ENCODE data around the gene AKNAD1. TPM values are rescaled to one million over a fixed set of nuclear protein-coding genes. Genes with fewer than 3 reads are reported as not detected.

Gene AKNAD1
- polyA plus RNA-seq, 1 donor (not counting 4 experiments of a cell fraction or from before 2014, with no cell fraction given) = 6.9 TPM

- Histone ChIP-seq H3K4me1 (ENCODE audit: control insufficient read depth, extremely low read depth, insufficient read depth, low read length) (peaks cover 4% of the 10 kb centered on the region), H3K4me2 (ENCODE audit: control insufficient read depth, extremely low read depth, insufficient read depth, low read depth, low read length) (no peak overlapping the region), H3K9me3 (ENCODE audit: control insufficient read depth, low read depth, low read length) (no peaks in the 10 kb centered on the region), H3K36me3 (ENCODE audit: control insufficient read depth in 2 of 2, extremely low read depth in 1 of 2, insufficient read depth in 2 of 2, low read length in 2 of 2) (peaks cover 3 to 10% of the 10 kb centered on the region in 2 experiments), H3K27ac (ENCODE audit: control insufficient read depth, insufficient read depth, low read length) (no peak overlapping the region), H3K79me2 (ENCODE audit: control insufficient read depth, insufficient read depth, low read length) (no peaks in the 10 kb centered on the region), H3K9ac (ENCODE audit: control insufficient read depth, extremely low read depth, insufficient read depth, low read length) (no peak overlapping the region), H3K9me1 (ENCODE audit: control insufficient read depth, extremely low read depth, insufficient read depth, low read length) (no peaks in the 10 kb centered on the region), H3K27me3 (ENCODE audit: control insufficient read depth, extremely low read depth, insufficient read depth, low read length) (no peaks in the 10 kb centered on the region), H3K4me3 (ENCODE audit: control insufficient read depth in 2 of 3, extremely low read depth in 1 of 3, insufficient read depth in 2 of 3, low read depth in 1 of 3, low read length in 3 of 3) (no peak overlapping the region), H4K20me1 (ENCODE audit: control insufficient read depth, extremely low read depth, insufficient read depth, low read length) (no peaks in the 10 kb centered on the region), H2AFZ (ENCODE audit: control insufficient read depth, low read length) (no peak overlapping the region)
- FAIRE-seq = no peak
- TF ChIP-seq, protein P1, sequence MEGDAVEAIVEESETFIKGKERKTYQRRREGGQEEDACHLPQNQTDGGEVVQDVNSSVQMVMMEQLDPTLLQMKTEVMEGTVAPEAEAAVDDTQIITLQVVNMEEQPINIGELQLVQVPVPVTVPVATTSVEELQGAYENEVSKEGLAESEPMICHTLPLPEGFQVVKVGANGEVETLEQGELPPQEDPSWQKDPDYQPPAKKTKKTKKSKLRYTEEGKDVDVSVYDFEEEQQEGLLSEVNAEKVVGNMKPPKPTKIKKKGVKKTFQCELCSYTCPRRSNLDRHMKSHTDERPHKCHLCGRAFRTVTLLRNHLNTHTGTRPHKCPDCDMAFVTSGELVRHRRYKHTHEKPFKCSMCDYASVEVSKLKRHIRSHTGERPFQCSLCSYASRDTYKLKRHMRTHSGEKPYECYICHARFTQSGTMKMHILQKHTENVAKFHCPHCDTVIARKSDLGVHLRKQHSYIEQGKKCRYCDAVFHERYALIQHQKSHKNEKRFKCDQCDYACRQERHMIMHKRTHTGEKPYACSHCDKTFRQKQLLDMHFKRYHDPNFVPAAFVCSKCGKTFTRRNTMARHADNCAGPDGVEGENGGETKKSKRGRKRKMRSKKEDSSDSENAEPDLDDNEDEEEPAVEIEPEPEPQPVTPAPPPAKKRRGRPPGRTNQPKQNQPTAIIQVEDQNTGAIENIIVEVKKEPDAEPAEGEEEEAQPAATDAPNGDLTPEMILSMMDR (optimal IDR thresholded peaks at IDR 0.05 in 1 of 3, IDR thresholded peaks at IDR 0.05 in 1 of 3, conservative IDR thresholded peaks at IDR 0.05 in 1 of 3; ENCODE audit: extremely low read depth in 1 of 3, insufficient read depth in 2 of 3, low read length in 3 of 3) = no peak
- no peak for TF ChIP-seq EZH2 (IDR thresholded peaks at IDR 0.05; ENCODE audit: low read length)
- DNase-seq (ENCODE audit: low read depth, low spot score) = no peak
- dilution Hi-C loops (cut with MboI; ENCODE audit: extremely low pct_ligation_motif_present, low sequenced_read_pairs) = loop anchor here (25.0 kb wide), 1 partner anchor 134 kb away; no protein-coding TSS in a partner anchor
Observed at GRCh38 chr1:108777839-108778238, 79.1 kb downstream of the AKNAD1 start.

DNA sequence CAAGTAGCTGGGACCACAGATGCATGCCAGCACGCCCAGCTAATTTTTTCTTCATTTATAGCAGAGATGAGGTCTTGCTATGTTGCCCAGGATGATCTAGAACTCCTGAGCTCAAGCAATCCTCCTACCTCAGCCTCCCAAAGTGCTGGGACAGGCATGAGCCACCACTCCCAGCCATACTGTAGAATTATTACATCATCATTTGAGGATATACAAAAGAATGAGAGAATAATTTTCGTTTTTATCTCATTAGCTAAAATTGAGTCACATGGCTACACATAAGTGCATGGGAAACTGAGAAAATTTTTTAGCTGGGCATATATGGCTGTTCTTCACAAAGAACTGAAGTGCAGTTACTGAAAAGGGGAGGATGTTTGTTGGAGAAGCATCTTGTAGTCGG, 89.2 kb downstream of the AKNAD1 start:
- Histone ChIP-seq H3K4me1 (ENCODE audit: control insufficient read depth, extremely low read depth, insufficient read depth, low read length) (no peaks in the 10 kb centered on the region), H3K27me3 (ENCODE audit: control insufficient read depth, extremely low read depth, insufficient read depth, low read length) (no peaks in the 10 kb centered on the region), H3K9me3 (ENCODE audit: control insufficient read depth, low read depth, low read length) (no peaks in the 10 kb centered on the region), H4K20me1 (ENCODE audit: control insufficient read depth, extremely low read depth, insufficient read depth, low read length) (no peaks in the 10 kb centered on the region), H3K4me2 (ENCODE audit: control insufficient read depth, extremely low read depth, insufficient read depth, low read depth, low read length) (no peak overlapping the region), H3K4me3 (ENCODE audit: control insufficient read depth in 2 of 3, extremely low read depth in 1 of 3, insufficient read depth in 2 of 3, low read depth in 1 of 3, low read length in 3 of 3) (no peak overlapping the region), H2AFZ (ENCODE audit: control insufficient read depth, low read length) (no peak overlapping the region), H3K9ac (ENCODE audit: control insufficient read depth, extremely low read depth, insufficient read depth, low read length) (no peak overlapping the region), H3K27ac (ENCODE audit: control insufficient read depth, insufficient read depth, low read length) (no peak overlapping the region), H3K9me1 (ENCODE audit: control insufficient read depth, extremely low read depth, insufficient read depth, low read length) (no peaks in the 10 kb centered on the region), H3K36me3 (ENCODE audit: control insufficient read depth in 2 of 2, extremely low read depth in 1 of 2, insufficient read depth in 2 of 2, low read length in 2 of 2) (peaks cover 4 to 8% of the 10 kb centered on the region in 2 experiments), H3K79me2 (ENCODE audit: control insufficient read depth, insufficient read depth, low read length) (no peaks in the 10 kb centered on the region)
- TF ChIP-seq, protein P1 (optimal IDR thresholded peaks at IDR 0.05 in 1 of 3, IDR thresholded peaks at IDR 0.05 in 1 of 3, conservative IDR thresholded peaks at IDR 0.05 in 1 of 3; ENCODE audit: extremely low read depth in 1 of 3, insufficient read depth in 2 of 3, low read length in 3 of 3) = no peak
- no peak for TF ChIP-seq EZH2 (IDR thresholded peaks at IDR 0.05; ENCODE audit: low read length)
- DNase-seq (ENCODE audit: low read depth, low spot score) = no peak
- dilution Hi-C loops (cut with MboI; ENCODE audit: extremely low pct_ligation_motif_present, low sequenced_read_pairs) = no loop called here
- no peak for FAIRE-seq
